GM19099 (cell line): Measurements from ENCODE around the gene LARP4B.

Source experiments
- POLR2A ChIP-seq: IDR thresholded peaks from 3 replicates; pipeline ENCODE4 v1.6.1; 2011; ENCODE audit warnings: low read depth; ENCODE audit not compliant: insufficient read length; ENCODE audit errors: extremely low read depth

LARP4B gene

GRCh38 chr10:921471-922414 is 9.8 kb downstream of the LARP4B start:
- no peak for TF ChIP-seq POLR2A

- no peak for TF ChIP-seq POLR2A
Observed at GRCh38 chr10:920450-920849, 11.1 kb downstream of the LARP4B start.

- no peak for TF ChIP-seq POLR2A
Observed at GRCh38 chr10:919481-919880, 12.0 kb downstream of the LARP4B start.

GRCh38 chr10:917999-918398 is 13.5 kb downstream of the LARP4B start:
- no peak for TF ChIP-seq POLR2A

- no peak for TF ChIP-seq POLR2A
Observed at GRCh38 chr10:917416-917720, 14.1 kb downstream of the LARP4B start.

- no peak for TF ChIP-seq POLR2A
Observed at GRCh38 chr10:916716-917415, 14.6 kb downstream of the LARP4B start.

GRCh38 chr10:909831-910230 is 21.7 kb downstream of the LARP4B start:
- TF ChIP-seq POLR2A = no peak

GRCh38 chr10:905972-906371 is 25.5 kb downstream of the LARP4B start:
- no peak for TF ChIP-seq POLR2A

GRCh38 chr10:905503-905902 is 26.0 kb downstream of the LARP4B start:
- TF ChIP-seq POLR2A = no peak

GRCh38 chr10:904403-904802 is 27.1 kb downstream of the LARP4B start:
- no peak for TF ChIP-seq POLR2A

GRCh38 chr10:898141-898540 is 33.4 kb downstream of the LARP4B start:
- TF ChIP-seq POLR2A = no peak

GRCh38 chr10:896982-897381 is 34.5 kb downstream of the LARP4B start:
- TF ChIP-seq POLR2A = no peak

- TF ChIP-seq POLR2A = no peak
Observed at GRCh38 chr10:895324-895723, 36.2 kb downstream of the LARP4B start.

- no peak for TF ChIP-seq POLR2A
Observed at GRCh38 chr10:878895-879294, 52.6 kb downstream of the LARP4B start.

GRCh38 chr10:878333-878759 is 53.2 kb downstream of the LARP4B start:
- TF ChIP-seq POLR2A = no peak

GRCh38 chr10:876438-876837 is 55.1 kb downstream of the LARP4B start:
- TF ChIP-seq POLR2A = no peak
